CD4-positive, alpha-beta T cell treated with Interleukin-6 at 100 ng/mL for 8 hours (primary cell): Measurements from ENCODE around the gene SMAP2.
A peak's percentile ranks its signal among the peaks of the same experiment; 100 is the strongest.
"Not testable (repeated sequence)": the region's sequence is repeated elsewhere in the genome, so short reads cannot be mapped to it uniquely, and the experiment has no call there.

Experiments used
- DNase-seq: peaks from one replicate; pipeline ENCODE4 v3.0.0-alpha.2; 2020; ENCODE audit warnings: mixed read lengths, low spot score

Gene SMAP2

GRCh38 chr1:40373323-40374283 is at the start of gene SMAP2:
TSS of gene SMAP2 (plus strand) at chr1:40373727. CDS start at chr1:40374121, 394 bp downstream.
- DNase-seq, result peak; percentile 97

GRCh38 chr1:40331403-40331802 is 42.1 kb upstream of the SMAP2 start:
- DNase-seq, result not testable (repeated sequence)

- DNase-seq, result no peak
Measured at GRCh38 chr1:40332695-40333094, 40.8 kb upstream of the SMAP2 start.

GRCh38 chr1:40337443-40337842 is 36.1 kb upstream of the SMAP2 start:
- DNase-seq, result no peak

- peak; percentile 88 for DNase-seq
Measured at GRCh38 chr1:40338745-40339419, 34.6 kb upstream of the SMAP2 start.

- no peak for DNase-seq
Measured at GRCh38 chr1:40339420-40340323, 33.9 kb upstream of the SMAP2 start.

GRCh38 chr1:40341491-40342380 is 31.8 kb upstream of the SMAP2 start:
- DNase-seq, result no peak

GRCh38 chr1:40342381-40342717 is 31.2 kb upstream of the SMAP2 start:
- not testable (repeated sequence) for DNase-seq

- DNase-seq, result peak; percentile 26
Measured at GRCh38 chr1:40344597-40344996, 28.9 kb upstream of the SMAP2 start.

- no peak for DNase-seq
Measured at GRCh38 chr1:40350391-40350790, 23.1 kb upstream of the SMAP2 start.

- DNase-seq, result no peak
Measured at GRCh38 chr1:40351124-40351523, 22.4 kb upstream of the SMAP2 start.

- DNase-seq, result no peak
Measured at GRCh38 chr1:40352126-40352525, 21.4 kb upstream of the SMAP2 start.

- DNase-seq, result no peak
Measured at GRCh38 chr1:40353082-40353481, 20.4 kb upstream of the SMAP2 start.

GRCh38 chr1:40357625-40358024 is 15.9 kb upstream of the SMAP2 start:
- no peak for DNase-seq

GRCh38 chr1:40360631-40361030 is 12.9 kb upstream of the SMAP2 start:
- no peak for DNase-seq

- DNase-seq, result no peak
Measured at GRCh38 chr1:40361201-40361600, 12.3 kb upstream of the SMAP2 start.

GRCh38 chr1:40361637-40362036 is 11.9 kb upstream of the SMAP2 start:
- no peak for DNase-seq

- DNase-seq, result no peak
Measured at GRCh38 chr1:40362199-40362598, 11.3 kb upstream of the SMAP2 start.

GRCh38 chr1:40362699-40363098 is 10.8 kb upstream of the SMAP2 start:
- DNase-seq, result no peak

- no peak for DNase-seq
Measured at GRCh38 chr1:40363721-40364120, 9.8 kb upstream of the SMAP2 start.

GRCh38 chr1:40371707-40372258 is 1.7 kb upstream of the SMAP2 start:
- DNase-seq, result no peak
